Loucy (cell line): Measurements from ENCODE around the gene NOC4L.

Experiments
- H2AFZ ChIP-seq: fragments of 200-600 bp; sonication (generic); 2 replicates; pipeline ENCODE4 v1.6.0; 2016; ENCODE audit warnings: antibody characterized with exemption, mild to moderate bottlenecking, low read length, moderate library complexity
- H3F3A ChIP-seq: fragments of 200-600 bp; 2 replicates; pipeline ENCODE4 v1.6.0; 2016; ENCODE audit warnings: antibody characterized with exemption, low read depth, mild to moderate bottlenecking
- H3K27me3 ChIP-seq: fragments of 200-600 bp; sonication (generic); 2 replicates; pipeline ENCODE4 v1.6.1; 2014; ENCODE audit warnings: low read length, mild to moderate bottlenecking; ENCODE audit not compliant: insufficient read depth, poor library complexity, severe bottlenecking
- H3K36me3 ChIP-seq: fragments of 200-600 bp; sonication (generic); 2 replicates; pipeline ENCODE4 v1.6.1; 2016; ENCODE audit warnings: low read length; ENCODE audit not compliant: insufficient read depth
- H3K4me1 ChIP-seq: fragments of 200-600 bp; sonication (generic); 2 replicates; pipeline ENCODE4 v1.5.1; 2014; ENCODE audit warnings: low read length, mild to moderate bottlenecking; ENCODE audit not compliant: insufficient read depth, poor library complexity, severe bottlenecking
- H3K4me2 ChIP-seq: fragments of 200-600 bp; sonication (generic); 2 replicates; pipeline ENCODE4 v1.6.0; 2014; ENCODE audit warnings: antibody characterized with exemption, low read length, low read depth, mild to moderate bottlenecking; ENCODE audit not compliant: poor library complexity, severe bottlenecking
- H3K4me3 ChIP-seq: fragments of 200-600 bp; sonication (generic); 2 replicates; pipeline ENCODE4 v1.5.1; 2014; ENCODE audit warnings: low read length, mild to moderate bottlenecking, mixed read lengths; ENCODE audit not compliant: poor library complexity, severe bottlenecking
- H3K79me2 ChIP-seq: fragments of 200-600 bp; sonication (generic); 2 replicates; pipeline ENCODE4 v1.6.1; 2014; ENCODE audit warnings: low read length; ENCODE audit not compliant: insufficient read depth
- H3K9ac ChIP-seq: fragments of 200-600 bp; sonication (generic); 2 replicates; pipeline ENCODE4 v1.6.0; 2014; ENCODE audit warnings: mild to moderate bottlenecking, low read depth, low read length, moderate library complexity; ENCODE audit not compliant: poor library complexity, severe bottlenecking
- H3K9me2 ChIP-seq: fragments of 200-600 bp; sonication (generic); replicated peaks from 2 replicates; pipeline ENCODE4 v1.6.1; 2016; ENCODE audit warnings: low read depth, low read length, mixed read lengths
- H3K9me3 ChIP-seq: fragments of 200-600 bp; sonication (generic); 2 replicates; pipeline ENCODE4 v1.6.1; 2014; ENCODE audit warnings: mild to moderate bottlenecking, antibody characterized with exemption, low read length, low read depth; ENCODE audit not compliant: insufficient read depth
- H4K20me1 ChIP-seq: fragments of 200-600 bp; sonication (generic); 2 replicates; pipeline ENCODE4 v1.6.0; 2014; ENCODE audit warnings: antibody characterized with exemption, low read length, mild to moderate bottlenecking; ENCODE audit not compliant: insufficient read depth, poor library complexity, severe bottlenecking
- EZH2phosphoT487 ChIP-seq: fragments of 200-600 bp; IDR thresholded peaks from 2 replicates; pipeline ENCODE4 v1.6.1; 2018; ENCODE audit warnings: antibody characterized with exemption, mild to moderate bottlenecking, moderate library complexity, borderline replicate concordance
- TF ChIP-seq, protein P1 (sequence below): fragments of 200-600 bp; sonication (generic); conservative IDR thresholded peaks from 2 replicates; pipeline ENCODE4 v1.5.1; 2014; ENCODE audit warnings: mild to moderate bottlenecking, antibody characterized with exemption, low read length

The NOC4L gene

DNA sequence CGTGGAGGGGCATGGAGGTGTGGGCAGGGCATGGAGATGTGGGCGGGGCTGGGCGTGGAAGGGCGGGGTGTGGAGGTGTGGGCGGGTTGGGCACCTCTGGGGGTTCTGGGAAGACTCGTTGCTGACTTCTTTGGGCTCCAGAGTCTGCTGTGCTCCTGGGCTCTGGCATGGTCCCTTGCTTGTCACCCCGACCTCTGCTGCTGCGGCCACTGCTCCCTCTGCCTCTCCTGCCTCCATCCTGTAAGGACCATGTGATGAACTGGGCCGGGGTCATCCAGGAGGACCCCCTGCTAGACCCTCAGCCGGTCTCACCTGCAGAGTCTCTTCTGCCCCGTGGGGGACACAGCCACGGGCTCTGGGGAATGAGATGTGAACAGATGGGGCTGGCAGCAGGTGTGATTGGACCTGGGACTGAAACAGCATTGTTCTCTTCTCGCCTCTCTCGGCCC lies 15.3 kb downstream of the NOC4L start:
- Histone ChIP-seq H2AFZ (no peak overlapping the region), H3K79me2 (no peaks in the 10 kb centered on the region), H3K4me1 (peaks cover 18% of the 10 kb centered on the region), H3K9me2 (no peaks in the 10 kb centered on the region), H3K27me3 (no peaks in the 10 kb centered on the region), H4K20me1 (no peaks in the 10 kb centered on the region), H3K9ac (no peak overlapping the region), H3K4me3 (no peak overlapping the region), H3K36me3 (peaks cover 12% of the 10 kb centered on the region; the same call in 1 of the 2 replicates), H3F3A (peaks cover 11% of the 10 kb centered on the region), H3K4me2 (no peak overlapping the region), H3K9me3 (no peaks in the 10 kb centered on the region)
- TF ChIP-seq, protein P1, sequence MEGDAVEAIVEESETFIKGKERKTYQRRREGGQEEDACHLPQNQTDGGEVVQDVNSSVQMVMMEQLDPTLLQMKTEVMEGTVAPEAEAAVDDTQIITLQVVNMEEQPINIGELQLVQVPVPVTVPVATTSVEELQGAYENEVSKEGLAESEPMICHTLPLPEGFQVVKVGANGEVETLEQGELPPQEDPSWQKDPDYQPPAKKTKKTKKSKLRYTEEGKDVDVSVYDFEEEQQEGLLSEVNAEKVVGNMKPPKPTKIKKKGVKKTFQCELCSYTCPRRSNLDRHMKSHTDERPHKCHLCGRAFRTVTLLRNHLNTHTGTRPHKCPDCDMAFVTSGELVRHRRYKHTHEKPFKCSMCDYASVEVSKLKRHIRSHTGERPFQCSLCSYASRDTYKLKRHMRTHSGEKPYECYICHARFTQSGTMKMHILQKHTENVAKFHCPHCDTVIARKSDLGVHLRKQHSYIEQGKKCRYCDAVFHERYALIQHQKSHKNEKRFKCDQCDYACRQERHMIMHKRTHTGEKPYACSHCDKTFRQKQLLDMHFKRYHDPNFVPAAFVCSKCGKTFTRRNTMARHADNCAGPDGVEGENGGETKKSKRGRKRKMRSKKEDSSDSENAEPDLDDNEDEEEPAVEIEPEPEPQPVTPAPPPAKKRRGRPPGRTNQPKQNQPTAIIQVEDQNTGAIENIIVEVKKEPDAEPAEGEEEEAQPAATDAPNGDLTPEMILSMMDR, result no peak
- no peak for TF ChIP-seq EZH2phosphoT487

DNA sequence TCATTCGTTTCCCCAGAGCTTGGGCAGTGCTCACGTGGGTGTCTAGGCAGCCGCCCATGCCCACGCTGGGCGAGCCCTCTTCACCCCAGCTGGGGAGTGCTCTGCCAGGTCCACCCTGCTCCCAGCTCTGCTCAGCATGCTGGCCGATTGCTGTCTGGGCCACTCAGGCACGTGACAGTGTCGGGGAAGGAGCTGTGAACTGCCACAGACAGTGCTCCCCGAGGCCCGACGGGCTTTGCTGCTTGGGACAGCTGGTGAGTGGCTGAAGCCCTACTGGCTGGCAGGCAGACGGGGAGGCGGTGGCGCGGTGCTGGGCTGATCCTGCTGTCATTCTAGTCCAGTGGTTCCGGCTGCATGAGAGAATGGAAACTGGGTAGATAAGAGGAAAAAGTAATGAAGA lies 15.8 kb downstream of the NOC4L start:
- no peaks in the 10 kb centered on the region for H3K79me2 ChIP-seq
- TF ChIP-seq EZH2phosphoT487, result no peak
- TF ChIP-seq, protein P1, result no peak
- H3K9me3 ChIP-seq, result no peaks in the 10 kb centered on the region
- no peak overlapping the region for H3K4me3 ChIP-seq
- peaks cover 11% of the 10 kb centered on the region for H3F3A ChIP-seq
- no peak overlapping the region for H3K4me2 ChIP-seq
- no peaks in the 10 kb centered on the region for H3K9me2 ChIP-seq
- no peak overlapping the region for H2AFZ ChIP-seq
- no peaks in the 10 kb centered on the region for H4K20me1 ChIP-seq
- no peak overlapping the region for H3K9ac ChIP-seq
- H3K36me3 ChIP-seq, result peaks cover 12% of the 10 kb centered on the region; the same call in 1 of the 2 replicates
- peaks cover 18% of the 10 kb centered on the region for H3K4me1 ChIP-seq
- H3K27me3 ChIP-seq, result no peaks in the 10 kb centered on the region

DNA sequence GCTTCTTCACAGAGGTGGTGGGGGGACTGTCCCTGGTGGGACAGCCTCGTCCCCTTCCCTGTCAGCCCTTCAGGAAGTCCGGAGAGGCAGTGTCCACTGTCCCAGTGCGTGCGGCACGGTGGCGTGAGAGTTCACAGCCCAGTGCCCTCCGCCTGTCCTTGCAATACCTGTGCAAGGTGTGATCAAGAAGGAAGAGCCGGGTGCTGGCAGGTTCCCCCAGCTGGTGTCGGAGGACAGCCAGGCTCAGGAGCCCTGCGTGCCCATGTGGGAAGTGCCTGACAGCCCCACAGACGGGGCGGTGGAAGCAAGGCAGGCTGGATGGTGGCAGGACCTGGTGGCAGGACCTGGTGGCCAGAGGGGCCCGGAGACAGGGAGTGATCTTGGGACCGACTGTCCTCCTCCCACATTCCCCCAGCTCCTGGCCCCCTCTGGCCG lies 16.4 kb downstream of the NOC4L start:
- Histone ChIP-seq H3K9ac (no peak overlapping the region), H3K4me1 (peaks cover 18% of the 10 kb centered on the region), H3K79me2 (no peaks in the 10 kb centered on the region), H3F3A (peaks cover 11% of the 10 kb centered on the region), H3K36me3 (peaks cover 12% of the 10 kb centered on the region; the same call in 1 of the 2 replicates), H3K4me3 (no peak overlapping the region), H3K9me2 (no peaks in the 10 kb centered on the region), H4K20me1 (no peaks in the 10 kb centered on the region), H2AFZ (no peak overlapping the region), H3K27me3 (no peaks in the 10 kb centered on the region), H3K9me3 (no peaks in the 10 kb centered on the region), H3K4me2 (no peak overlapping the region)
- TF ChIP-seq, protein P1, result no peak
- no peak for TF ChIP-seq EZH2phosphoT487
